ENCODE data around the gene CARMIL1.

DNA sequence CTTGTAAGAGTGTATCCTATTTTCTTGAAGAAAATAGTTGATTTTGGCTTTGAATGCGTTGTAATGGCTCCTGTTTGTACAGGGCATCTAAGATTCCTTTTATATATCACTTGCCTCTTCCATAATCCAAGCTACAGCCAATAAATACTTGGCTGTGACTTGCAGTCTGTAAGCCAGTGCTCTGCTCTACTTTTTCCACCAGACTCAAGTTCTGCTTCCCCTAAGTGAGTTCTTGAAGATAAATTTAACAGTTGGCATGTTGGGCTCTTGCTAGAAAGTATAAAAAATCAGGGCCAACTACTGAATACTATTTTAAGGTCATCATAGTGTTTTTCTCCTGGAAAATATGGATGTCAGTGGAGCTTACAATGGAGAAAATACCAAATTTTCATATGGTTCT lies 336.3 kb downstream of the CARMIL1 start:
- TF ChIP-seq, protein P1, sequence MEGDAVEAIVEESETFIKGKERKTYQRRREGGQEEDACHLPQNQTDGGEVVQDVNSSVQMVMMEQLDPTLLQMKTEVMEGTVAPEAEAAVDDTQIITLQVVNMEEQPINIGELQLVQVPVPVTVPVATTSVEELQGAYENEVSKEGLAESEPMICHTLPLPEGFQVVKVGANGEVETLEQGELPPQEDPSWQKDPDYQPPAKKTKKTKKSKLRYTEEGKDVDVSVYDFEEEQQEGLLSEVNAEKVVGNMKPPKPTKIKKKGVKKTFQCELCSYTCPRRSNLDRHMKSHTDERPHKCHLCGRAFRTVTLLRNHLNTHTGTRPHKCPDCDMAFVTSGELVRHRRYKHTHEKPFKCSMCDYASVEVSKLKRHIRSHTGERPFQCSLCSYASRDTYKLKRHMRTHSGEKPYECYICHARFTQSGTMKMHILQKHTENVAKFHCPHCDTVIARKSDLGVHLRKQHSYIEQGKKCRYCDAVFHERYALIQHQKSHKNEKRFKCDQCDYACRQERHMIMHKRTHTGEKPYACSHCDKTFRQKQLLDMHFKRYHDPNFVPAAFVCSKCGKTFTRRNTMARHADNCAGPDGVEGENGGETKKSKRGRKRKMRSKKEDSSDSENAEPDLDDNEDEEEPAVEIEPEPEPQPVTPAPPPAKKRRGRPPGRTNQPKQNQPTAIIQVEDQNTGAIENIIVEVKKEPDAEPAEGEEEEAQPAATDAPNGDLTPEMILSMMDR (IDR thresholded peaks at IDR 0.05), result no peak
- TF ChIP-seq POLR2A (IDR thresholded peaks at IDR 0.05), result no peak
